IMR-90 (cell line): Measurements from ENCODE around the gene OTOR. TPM values are rescaled to one million over a fixed set of nuclear protein-coding genes. Genes with fewer than 3 reads are reported as not detected.
A peak's percentile ranks its signal among the peaks of the same experiment; 100 is the strongest.

Experiments
- ATAC-seq: fragments of 200-7000 bp; cut with Tn5 transposase; 2 replicates; pipeline ENCODE4 v1.9.1; 2020; ENCODE audit warnings: low read depth, mild to moderate bottlenecking, moderate library complexity
- BruUV-seq: library from RNA; stranded (reverse); fragments of 400-500 nt; replicated peaks from 2 replicates; lab custom pipeline; 2021; lab: Mats Ljungman, UMichigan
- CTCF ChIA-PET: fragments of 300-600 bp; formaldehyde crosslinking; extraction: SDS; loops from one replicate; lab custom pipeline; 2021; ENCODE audit warnings: antibody characterized with exemption; lab: Yijun Ruan, JAX
- POLR2A ChIA-PET: fragments of 300-600 bp; sonication (Branson Sonifier 250); formaldehyde crosslinking; loops from one replicate; lab custom pipeline; 2022; ENCODE audit warnings: antibody characterized with exemption; ENCODE audit not compliant: unreplicated experiment; lab: Charles Lee
- DNase-seq: peaks from one replicate; pipeline ENCODE4 v3.0.0; 2013
- H2AFZ ChIP-seq: replicated peaks from 2 replicates; pipeline ENCODE3; 2013; ENCODE audit warnings: low read length, mild to moderate bottlenecking; ENCODE audit not compliant: poor library complexity
- H2AK5ac ChIP-seq: 2 replicates; pipeline ENCODE4 v1.6.1; 2013; ENCODE audit warnings: low read depth, low read length, inconsistent platforms
- H2AK9ac ChIP-seq: replicated peaks from 2 replicates; pipeline ENCODE3; 2013; ENCODE audit warnings: mild to moderate bottlenecking, low read depth, low read length, moderate library complexity; ENCODE audit not compliant: poor library complexity
- H2BK120ac ChIP-seq: 2 replicates; pipeline ENCODE4 v1.6.1; 2013; ENCODE audit warnings: low read depth, low read length, inconsistent platforms
- H2BK15ac ChIP-seq: 3 replicates; pipeline ENCODE4 v1.6.1; 2013; ENCODE audit warnings: low read depth, low read length, inconsistent platforms
- H2BK20ac ChIP-seq: 2 replicates; pipeline ENCODE4 v1.6.1; 2013; ENCODE audit warnings: low read depth, mild to moderate bottlenecking, inconsistent platforms, low read length, moderate library complexity
- H2BK5ac ChIP-seq: 2 replicates; pipeline ENCODE4 v1.6.1; 2013; ENCODE audit warnings: mild to moderate bottlenecking, low read depth, low read length, inconsistent platforms; ENCODE audit not compliant: poor library complexity, severe bottlenecking
- H3K14ac ChIP-seq: replicated peaks from 2 replicates; pipeline ENCODE4 v1.6.1; 2013; ENCODE audit warnings: low read depth, low read length, inconsistent platforms
- H3K18ac ChIP-seq: 2 replicates; pipeline ENCODE4 v1.6.1; 2013; ENCODE audit warnings: low read depth, low read length, control low read depth
- H3K23ac ChIP-seq: 2 replicates; pipeline ENCODE4 v1.6.1; 2013; ENCODE audit warnings: low read depth, low read length, inconsistent platforms
- H3K27ac ChIP-seq: 2 replicates; pipeline ENCODE4 v1.5.1; 2013; ENCODE audit warnings: mild to moderate bottlenecking, control low read depth, low read length; ENCODE audit not compliant: insufficient read depth
- H3K27me3 ChIP-seq: 2 replicates; pipeline ENCODE4 v1.6.1; 2013; ENCODE audit warnings: low read length; ENCODE audit not compliant: control insufficient read depth, insufficient read depth
- H3K36me3 ChIP-seq: 2 replicates; pipeline ENCODE4 v1.6.1; 2013; ENCODE audit warnings: low read length, mixed read lengths; ENCODE audit not compliant: control insufficient read depth, insufficient read depth
- H3K4ac ChIP-seq: 2 replicates; pipeline ENCODE4 v1.6.1; 2013; ENCODE audit warnings: low read depth, low read length, inconsistent platforms
- H3K4me1 ChIP-seq: 2 replicates; pipeline ENCODE4 v1.6.1; 2013; ENCODE audit warnings: low read length, mixed read lengths; ENCODE audit not compliant: control insufficient read depth, insufficient read depth
- H3K4me2 ChIP-seq: 2 replicates; pipeline ENCODE4 v1.6.1; 2013; ENCODE audit warnings: low read depth, mild to moderate bottlenecking, control low read depth, low read length, moderate library complexity
- H3K4me3 ChIP-seq: 2 replicates; pipeline ENCODE4 v1.5.1; 2013; ENCODE audit warnings: low read depth, mild to moderate bottlenecking, control low read depth, low read length, moderate library complexity; ENCODE audit not compliant: insufficient read depth
- H3K56ac ChIP-seq: 2 replicates; pipeline ENCODE4 v1.6.1; 2013; ENCODE audit warnings: low read length, inconsistent platforms; ENCODE audit not compliant: insufficient read depth; ENCODE audit errors: extremely low read depth
- H3K79me1 ChIP-seq, 2 experiments: 2 replicates each; pipeline ENCODE4 v1.6.1; 2013; ENCODE audit warnings: low read length in 2 of 2, inconsistent platforms in 1 of 2, low read depth in 1 of 2
- H3K9ac ChIP-seq: 2 replicates; pipeline ENCODE4 v1.6.1; 2013; ENCODE audit warnings: low read depth, low read length, control low read depth
- H3K9me1 ChIP-seq: 2 replicates; pipeline ENCODE4 v1.6.1; 2013; ENCODE audit warnings: low read length, inconsistent platforms; ENCODE audit not compliant: insufficient read depth
- H3K9me3 ChIP-seq: 2 replicates; pipeline ENCODE4 v1.6.1; 2013; ENCODE audit warnings: low read length; ENCODE audit not compliant: control insufficient read depth, insufficient read depth
- H4K20me1 ChIP-seq: 2 replicates; pipeline ENCODE4 v1.6.1; 2013; ENCODE audit warnings: low read length, inconsistent platforms; ENCODE audit not compliant: insufficient read depth
- H4K5ac ChIP-seq: 2 replicates; pipeline ENCODE4 v1.6.1; 2013; ENCODE audit warnings: mild to moderate bottlenecking, low read depth, low read length, control low read depth
- H4K8ac ChIP-seq, 2 experiments: 2 replicates each; pipeline ENCODE4 v1.6.1; 2013; ENCODE audit warnings: low read depth in 2 of 2, low read length in 2 of 2, control low read depth in 1 of 2, inconsistent platforms in 1 of 2
- H4K91ac ChIP-seq: 2 replicates; pipeline ENCODE4 v1.6.1; 2013; ENCODE audit warnings: low read depth, low read length, inconsistent platforms; ENCODE audit not compliant: insufficient read depth
- BHLHE40 ChIP-seq: fragments of 150-350 bp; IDR thresholded peaks from 2 replicates; pipeline ENCODE4 v1.6.1; 2016; ENCODE audit warnings: mild to moderate bottlenecking, low read depth, low read length
- CEBPB ChIP-seq: IDR thresholded peaks from 2 replicates; pipeline ENCODE4 v1.6.1; 2012; ENCODE audit warnings: low read depth, low read length, improper control_type of control experiment
- CHD1 ChIP-seq: IDR thresholded peaks from 2 replicates; pipeline ENCODE4 v1.6.1; 2012; ENCODE audit warnings: low read depth, low read length, improper control_type of control experiment
- FOS ChIP-seq: fragments of 150-350 bp; IDR thresholded peaks from 2 replicates; pipeline ENCODE4 v1.6.1; 2016; ENCODE audit warnings: low read depth, low read length
- MAFK ChIP-seq: IDR thresholded peaks from 2 replicates; pipeline ENCODE4 v1.6.1; 2012; ENCODE audit warnings: low read depth, low read length, improper control_type of control experiment
- MAZ ChIP-seq: IDR thresholded peaks from 2 replicates; pipeline ENCODE4 v1.6.1; 2012; ENCODE audit warnings: low read depth, mild to moderate bottlenecking, low read length, improper control_type of control experiment, moderate library complexity, borderline replicate concordance
- MXI1 ChIP-seq: IDR thresholded peaks from 2 replicates; pipeline ENCODE4 v1.6.1; 2012; ENCODE audit warnings: low read depth, mild to moderate bottlenecking, low read length, moderate library complexity, borderline replicate concordance
- NFE2L2 ChIP-seq: fragments of 150-350 bp; IDR thresholded peaks from 2 replicates; pipeline ENCODE4 v1.6.1; 2016; ENCODE audit warnings: low read depth, mild to moderate bottlenecking, low read length
- POLR2A ChIP-seq: IDR thresholded peaks from 2 replicates; pipeline ENCODE4 v1.6.1; 2012; ENCODE audit warnings: mild to moderate bottlenecking, low read depth, low read length
- RAD21 ChIP-seq: IDR thresholded peaks from 2 replicates; pipeline ENCODE4 v1.6.1; 2012; ENCODE audit warnings: low read length, improper control_type of control experiment
- RCOR1 ChIP-seq: IDR thresholded peaks from 2 replicates; pipeline ENCODE4 v1.6.1; 2012; ENCODE audit warnings: mild to moderate bottlenecking, low read length, improper control_type of control experiment; ENCODE audit not compliant: insufficient replicate concordance
- RFX5 ChIP-seq: IDR thresholded peaks from 2 replicates; pipeline ENCODE4 v1.8.0; 2012; ENCODE audit warnings: low read depth, mild to moderate bottlenecking, low read length, moderate library complexity
- SMC3 ChIP-seq: fragments of 150-350 bp; IDR thresholded peaks from 2 replicates; pipeline ENCODE4 v1.6.1; 2016; ENCODE audit warnings: low read depth, mild to moderate bottlenecking, antibody characterized with exemption, low read length, moderate library complexity
- WGBS, 2 experiments: methylation state at CpG; one replicate each; pipeline versions ENCODE4 v1.1.5 to v1.1.7; 2013; ENCODE audit warnings: missing lambda C conversion rate in 2 of 2; ENCODE audit not compliant: insufficient read length in 1 of 2; ENCODE audit errors: extremely low coverage in 2 of 2; 5-methylcytosine and 5-hydroxymethylcytosine counted together
- dilution Hi-C: fragments of 300-500 bp; cut with HindIII; formaldehyde crosslinking; loops from one replicate; pipeline ENCODE4 v1.14.3; 2018; ENCODE audit warnings: low sequenced_read_pairs; ENCODE audit not compliant: unreplicated experiment
- in situ Hi-C: fragments of 300-500 bp; cut with MboI; formaldehyde crosslinking; loops from 3 replicates; pipeline ENCODE4 v1.14.3; 2019; ENCODE audit warnings: low sequenced_read_pairs, inconsistent platforms, mixed read lengths
- intact Hi-C: fragments of 100-400 bp; cut with micrococcal nuclease; formaldehyde crosslinking; loops from 2 replicates; pipeline ENCODE4 v1.10.0; 2022
- polyA plus RNA-seq, 3 experiments: library from polyadenylated mRNA; depleted of rRNA; stranded (reverse); fragments of >200 nt; gene quantifications; 2 replicates each; pipeline ENCODE4 v1.2.3, GENCODE V29; 2012; ENCODE audit warnings: low replicate concordance in 1 of 3
- total RNA-seq: library from RNA; depleted of rRNA; stranded (reverse); fragments of >200 nt; gene quantifications from 2 replicates; pipeline ENCODE4 v1.2.3, GENCODE V29; 2012
- TF ChIP-seq, protein P1 (sequence below): fragments of 150-350 bp; IDR thresholded peaks from 2 replicates; pipeline ENCODE4 v1.6.1; 2017; ENCODE audit warnings: mild to moderate bottlenecking, antibody characterized with exemption, low read length, low read depth
- TF ChIP-seq, protein P2 (sequence below): fragments of 150-350 bp; IDR thresholded peaks from 2 replicates; pipeline ENCODE4 v1.6.1; 2016; ENCODE audit warnings: low read depth, mild to moderate bottlenecking, low read length, moderate library complexity, borderline replicate concordance

Gene OTOR
- total and polyA plus RNA-seq, 2 of the 4 experiments (the other 2 are of a cell fraction) = not detected

DNA sequence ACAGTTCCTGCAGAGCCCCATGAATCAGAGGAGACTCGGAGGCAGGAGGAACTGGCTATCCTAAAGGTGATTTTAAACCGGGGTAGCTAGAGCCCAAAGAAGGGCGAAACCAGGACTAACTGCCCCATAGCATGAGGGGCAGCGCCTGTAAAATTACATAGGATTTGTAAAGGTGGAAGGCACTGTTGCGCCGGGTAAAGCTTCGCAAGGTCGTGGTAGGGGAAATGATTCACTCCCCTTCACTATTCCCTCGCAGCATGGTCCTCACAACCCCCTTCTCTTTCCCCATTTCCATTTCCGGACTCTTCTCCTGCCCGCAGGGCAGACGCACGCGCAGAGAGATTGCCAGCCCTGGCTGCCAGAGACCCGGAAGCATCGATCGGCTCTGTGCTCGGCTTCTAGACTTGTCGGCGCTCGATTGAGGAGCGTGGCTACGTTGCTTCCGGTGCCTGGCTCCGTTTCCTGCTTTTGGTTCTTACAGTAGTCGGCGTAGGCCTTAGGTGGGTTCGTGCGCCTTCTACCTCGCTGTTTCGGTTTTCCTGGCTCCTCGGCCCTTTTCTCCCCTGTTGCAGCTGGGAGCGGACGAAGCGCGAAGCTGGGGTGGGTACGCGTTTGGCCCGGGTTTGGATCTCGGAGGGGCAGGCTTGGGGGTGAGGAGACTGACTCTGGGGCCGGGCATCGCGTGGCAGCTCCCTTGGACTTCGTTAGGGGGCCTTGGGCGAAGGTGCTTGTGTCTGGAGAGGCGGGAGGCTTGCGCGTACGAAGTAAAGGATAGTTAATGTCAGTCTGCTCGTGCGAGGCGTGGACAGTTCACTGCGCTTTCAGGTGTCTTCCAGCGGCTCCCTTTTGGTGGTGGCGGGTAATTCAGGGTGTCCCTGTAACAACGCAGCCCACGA lies 18.3 kb upstream of the OTOR start, which contains the start of gene SNRPB2:
Gene SNRPB2, plus strand, starts transcription at position 462 of the 896 bp plus-strand sequence. CDS start 1,677 bp downstream, outside the sequence.
- Histone ChIP-seq H3K56ac (peak within 1 kb of the TSS; percentile 83; the same call in 1 of the 2 replicates), H4K8ac (peak within 1 kb of the TSS; percentile 98 to 99), H3K4ac (peak within 1 kb of the TSS; percentile 96), H2AK5ac (peak within 1 kb of the TSS; percentile 61), H3K18ac (peak within 1 kb of the TSS; percentile 71), H2AK9ac (peak within 1 kb of the TSS; percentile 96), H3K4me1 (no peaks in the 10 kb centered on the region; the same call in 1 of the 2 replicates), H2BK5ac (peak within 1 kb of the TSS; percentile 87), H2AFZ (peak within 1 kb of the TSS; percentile 99), H3K14ac (peak within 1 kb of the TSS; percentile 99), H3K23ac (peak within 1 kb of the TSS; percentile 78), H3K79me1 (peaks cover 9 to 24% of the 10 kb centered on the region in 2 experiments; a peak in 3 of 4 replicates), H3K9me1 (no peaks in the 10 kb centered on the region), H3K9me3 (no peaks in the 10 kb centered on the region), H3K4me3 (peak within 1 kb of the TSS; percentile 89), H2BK15ac (no peak within 1 kb of the TSS), H4K91ac (peak within 1 kb of the TSS; percentile 74), H2BK20ac (no peak within 1 kb of the TSS), H4K5ac (peak within 1 kb of the TSS; percentile 98), H4K20me1 (0 out of 2 replicates have a peak, but pooled peaks cover 4% of the 10 kb centered on the region), H3K27me3 (no peaks in the 10 kb centered on the region), H3K4me2 (peak within 1 kb of the TSS; percentile 92), H3K9ac (peak within 1 kb of the TSS; percentile 97), H2BK120ac (peak within 1 kb of the TSS; percentile 75), H3K27ac (peak within 1 kb of the TSS; percentile 92), H3K36me3 (peaks cover 6% of the 10 kb centered on the region)
- DNase-seq (peak; percentile 95), ATAC-seq (peak; percentile 99)
- POLR2A ChIA-PET = no interaction called here
- dilution Hi-C loops = no loop called here
- CTCF ChIA-PET = no interaction called here
- in situ Hi-C loops = loop anchor here (10.0 kb wide), 1 partner anchor 215 kb away; no protein-coding TSS in a partner anchor
- TSS peak; percentile 80 for BruUV-seq
- WGBS, 2 experiments = 8% methylated on average over 16 of the region's 57 CpGs; no CpG with 5 or more reads in 1 of the 2 experiments
- intact Hi-C loops = loop anchor here (10.0 kb wide), 2 partner anchors 155 to 215 kb away; partner anchors contain the start of gene KIF16B
- TF ChIP-seq MAZ = peak; percentile 32; the same call in 1 of the 2 replicates
- TF ChIP-seq, protein P1, sequence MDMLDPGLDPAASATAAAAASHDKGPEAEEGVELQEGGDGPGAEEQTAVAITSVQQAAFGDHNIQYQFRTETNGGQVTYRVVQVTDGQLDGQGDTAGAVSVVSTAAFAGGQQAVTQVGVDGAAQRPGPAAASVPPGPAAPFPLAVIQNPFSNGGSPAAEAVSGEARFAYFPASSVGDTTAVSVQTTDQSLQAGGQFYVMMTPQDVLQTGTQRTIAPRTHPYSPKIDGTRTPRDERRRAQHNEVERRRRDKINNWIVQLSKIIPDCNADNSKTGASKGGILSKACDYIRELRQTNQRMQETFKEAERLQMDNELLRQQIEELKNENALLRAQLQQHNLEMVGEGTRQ = no peak
- TF ChIP-seq RAD21 = no peak
- TF ChIP-seq RCOR1 = no peak
- no peak for TF ChIP-seq SMC3
- peak; percentile 32; the same call in 1 of the 2 replicates for TF ChIP-seq BHLHE40
- TF ChIP-seq NFE2L2 = no peak
- TF ChIP-seq MAFK = no peak
- TF ChIP-seq CHD1 = no peak
- 0 out of 2 replicates have a peak, but pooled peaks have one; percentile 21 for TF ChIP-seq FOS
- TF ChIP-seq CEBPB = no peak
- TF ChIP-seq RFX5 = no peak
- peak; percentile 94 for TF ChIP-seq POLR2A
- TF ChIP-seq, protein P2, sequence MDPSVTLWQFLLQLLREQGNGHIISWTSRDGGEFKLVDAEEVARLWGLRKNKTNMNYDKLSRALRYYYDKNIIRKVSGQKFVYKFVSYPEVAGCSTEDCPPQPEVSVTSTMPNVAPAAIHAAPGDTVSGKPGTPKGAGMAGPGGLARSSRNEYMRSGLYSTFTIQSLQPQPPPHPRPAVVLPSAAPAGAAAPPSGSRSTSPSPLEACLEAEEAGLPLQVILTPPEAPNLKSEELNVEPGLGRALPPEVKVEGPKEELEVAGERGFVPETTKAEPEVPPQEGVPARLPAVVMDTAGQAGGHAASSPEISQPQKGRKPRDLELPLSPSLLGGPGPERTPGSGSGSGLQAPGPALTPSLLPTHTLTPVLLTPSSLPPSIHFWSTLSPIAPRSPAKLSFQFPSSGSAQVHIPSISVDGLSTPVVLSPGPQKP = peak; percentile 96
- no peak for TF ChIP-seq MXI1
